Frontal cortex (tissue), 4 donors: ENCODE measurements around the gene FN1. TPM values are rescaled to one million over a fixed set of nuclear protein-coding genes. Genes with fewer than 3 reads are reported as not detected.

ENCODE experiments used
- DNase-seq, 2 donors: peaks; one replicate each; pipeline ENCODE4 v3.0.0; 2012; ENCODE audit warnings: low spot score in 2 of 2
- FAIRE-seq: peaks from 2 replicates; lab custom pipeline; 2012; peaks lifted over from hg19 to GRCh38; lab: Jason Lieb, UNC
- total RNA-seq: library from RNA; depleted of rRNA; stranded (reverse); fragments of >200 nt; gene quantifications from one replicate; pipeline ENCODE4 v1.2.3, GENCODE V29; 2014
- donor health status: control.
- donor health status: control.
- donor health status: control.

FN1 gene
- total RNA-seq, 1 donor from 2014 or later = 99.9 TPM

- DNase-seq = no peak
- no peak for FAIRE-seq
Observed at GRCh38 chr2:215425021-215425782, 10.7 kb downstream of the FN1 start.

- FAIRE-seq = no peak
- DNase-seq = no peak
Observed at GRCh38 chr2:215423928-215424540, 11.8 kb downstream of the FN1 start.

- FAIRE-seq = no peak
- DNase-seq = no peak
Observed at GRCh38 chr2:215423234-215423633, 12.6 kb downstream of the FN1 start.

- FAIRE-seq (no peak), DNase-seq (no peak)
Observed at GRCh38 chr2:215422676-215423075, 13.2 kb downstream of the FN1 start.

GRCh38 chr2:215421859-215422461, 13.9 kb downstream of the FN1 start:
- DNase-seq = no peak
- no peak for FAIRE-seq

- DNase-seq = no peak
- no peak for FAIRE-seq
Observed at GRCh38 chr2:215420471-215420935, 15.4 kb downstream of the FN1 start.

GRCh38 chr2:215419769-215420470, 15.9 kb downstream of the FN1 start:
- DNase-seq = no peak
- no peak for FAIRE-seq

GRCh38 chr2:215419113-215419512, 16.8 kb downstream of the FN1 start:
- FAIRE-seq (no peak), DNase-seq (no peak)

- FAIRE-seq (no peak), DNase-seq (no peak)
Observed at GRCh38 chr2:215418064-215418963, 17.6 kb downstream of the FN1 start.

- DNase-seq = no peak
- FAIRE-seq = no peak
Observed at GRCh38 chr2:215417400-215417951, 18.4 kb downstream of the FN1 start.

- no peak for FAIRE-seq
- DNase-seq = no peak
Observed at GRCh38 chr2:215416656-215417055, 19.2 kb downstream of the FN1 start.

GRCh38 chr2:215415820-215416577, 19.9 kb downstream of the FN1 start:
- FAIRE-seq (no peak), DNase-seq (no peak)

GRCh38 chr2:215415218-215415617, 20.6 kb downstream of the FN1 start:
- DNase-seq (no peak), FAIRE-seq (no peak)

- no peak for FAIRE-seq
- no peak for DNase-seq
Observed at GRCh38 chr2:215414674-215415073, 21.2 kb downstream of the FN1 start.

GRCh38 chr2:215413974-215414373, 21.9 kb downstream of the FN1 start:
- no peak for FAIRE-seq
- DNase-seq = no peak

GRCh38 chr2:215413484-215413777, 22.4 kb downstream of the FN1 start:
- FAIRE-seq = no peak
- DNase-seq = no peak

GRCh38 chr2:215411941-215412743, 23.7 kb downstream of the FN1 start:
- no peak for DNase-seq
- no peak for FAIRE-seq

- FAIRE-seq (no peak), DNase-seq (peak in 1 of 2 donors; percentile 6)
Observed at GRCh38 chr2:215410932-215411285, 25.0 kb downstream of the FN1 start.
